Fibroblast of lung (primary cell): ENCODE measurements around the gene TBC1D5.

Experiments
- EZH2 ChIP-seq: IDR thresholded peaks from 2 replicates; pipeline ENCODE4 v1.5.1; 2012; ENCODE audit warnings: low read length, control low read depth, mild to moderate bottlenecking; ENCODE audit errors: missing control alignments
- TF ChIP-seq, protein P1 (sequence below), 2 donors: IDR thresholded peaks in 1 of 2; conservative IDR thresholded peaks in 1 of 2; 1 replicate in 1 of 2; 2 replicates in 1 of 2; pipeline ENCODE4 v1.5.1; 2011 to 2012; ENCODE audit warnings: low read length in 2 of 2, control low read depth in 1 of 2, inconsistent platforms in 1 of 2, low read depth in 1 of 2, mild to moderate bottlenecking in 1 of 2

GRCh38 chr3:17469520-17469919 lies 272.9 kb downstream of the TBC1D5 start:
- no peak for TF ChIP-seq EZH2
- TF ChIP-seq, protein P1, sequence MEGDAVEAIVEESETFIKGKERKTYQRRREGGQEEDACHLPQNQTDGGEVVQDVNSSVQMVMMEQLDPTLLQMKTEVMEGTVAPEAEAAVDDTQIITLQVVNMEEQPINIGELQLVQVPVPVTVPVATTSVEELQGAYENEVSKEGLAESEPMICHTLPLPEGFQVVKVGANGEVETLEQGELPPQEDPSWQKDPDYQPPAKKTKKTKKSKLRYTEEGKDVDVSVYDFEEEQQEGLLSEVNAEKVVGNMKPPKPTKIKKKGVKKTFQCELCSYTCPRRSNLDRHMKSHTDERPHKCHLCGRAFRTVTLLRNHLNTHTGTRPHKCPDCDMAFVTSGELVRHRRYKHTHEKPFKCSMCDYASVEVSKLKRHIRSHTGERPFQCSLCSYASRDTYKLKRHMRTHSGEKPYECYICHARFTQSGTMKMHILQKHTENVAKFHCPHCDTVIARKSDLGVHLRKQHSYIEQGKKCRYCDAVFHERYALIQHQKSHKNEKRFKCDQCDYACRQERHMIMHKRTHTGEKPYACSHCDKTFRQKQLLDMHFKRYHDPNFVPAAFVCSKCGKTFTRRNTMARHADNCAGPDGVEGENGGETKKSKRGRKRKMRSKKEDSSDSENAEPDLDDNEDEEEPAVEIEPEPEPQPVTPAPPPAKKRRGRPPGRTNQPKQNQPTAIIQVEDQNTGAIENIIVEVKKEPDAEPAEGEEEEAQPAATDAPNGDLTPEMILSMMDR (conservative IDR thresholded peaks at IDR 0.05 in 1 of 2, IDR thresholded peaks at IDR 0.05 in 1 of 2; ENCODE audit: low read depth in 1 of 2, low read length in 2 of 2): no peak
